Adrenal gland (tissue), 5 donors: ENCODE data around the gene SRGAP1.

ENCODE experiments used
- POLR2A ChIP-seq, 2 donors: fragments of 450-650 bp; IDR thresholded peaks; one replicate each; pipeline ENCODE4 v1.6.1; 2017; ENCODE audit warnings: antibody characterized with exemption in 2 of 2, mild to moderate bottlenecking in 2 of 2, moderate library complexity in 1 of 2
- TF ChIP-seq, protein P1 (sequence below), 6 experiments: fragments of 450-650 bp in 4 of 6; fragments of 200-600 bp in 2 of 6; sonication (generic) in 1 of 6; IDR thresholded peaks; 1 replicate in 5 of 6; 2 replicates in 1 of 6; pipeline versions ENCODE4 v1.5.1 to v1.8.0; 2016 to 2021; ENCODE audit warnings: antibody characterized with exemption in 6 of 6, mild to moderate bottlenecking in 2 of 6, moderate library complexity in 1 of 6
- donor health status: DM: no; HTN: no; CAD: no.

DNA sequence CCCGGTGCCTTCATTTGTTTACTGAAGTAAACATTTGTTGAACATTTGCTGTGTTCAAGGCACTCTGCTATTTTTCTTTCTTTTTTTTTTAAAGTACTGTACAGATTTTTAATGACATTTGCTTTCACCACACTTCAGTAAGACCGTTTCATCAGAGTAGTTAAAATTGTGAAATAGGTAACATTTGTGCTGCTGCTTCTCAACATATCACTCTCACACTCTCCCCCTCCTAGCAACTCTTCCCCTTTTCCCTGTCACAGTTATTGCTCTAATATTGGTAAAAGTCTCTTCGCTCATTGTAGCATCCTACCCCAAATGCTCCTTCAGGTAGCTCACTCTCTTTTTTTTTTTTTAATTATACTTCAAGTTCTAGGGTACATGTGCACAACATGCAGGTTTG lies 49.6 kb downstream of the SRGAP1 start:
- TF ChIP-seq, protein P1, sequence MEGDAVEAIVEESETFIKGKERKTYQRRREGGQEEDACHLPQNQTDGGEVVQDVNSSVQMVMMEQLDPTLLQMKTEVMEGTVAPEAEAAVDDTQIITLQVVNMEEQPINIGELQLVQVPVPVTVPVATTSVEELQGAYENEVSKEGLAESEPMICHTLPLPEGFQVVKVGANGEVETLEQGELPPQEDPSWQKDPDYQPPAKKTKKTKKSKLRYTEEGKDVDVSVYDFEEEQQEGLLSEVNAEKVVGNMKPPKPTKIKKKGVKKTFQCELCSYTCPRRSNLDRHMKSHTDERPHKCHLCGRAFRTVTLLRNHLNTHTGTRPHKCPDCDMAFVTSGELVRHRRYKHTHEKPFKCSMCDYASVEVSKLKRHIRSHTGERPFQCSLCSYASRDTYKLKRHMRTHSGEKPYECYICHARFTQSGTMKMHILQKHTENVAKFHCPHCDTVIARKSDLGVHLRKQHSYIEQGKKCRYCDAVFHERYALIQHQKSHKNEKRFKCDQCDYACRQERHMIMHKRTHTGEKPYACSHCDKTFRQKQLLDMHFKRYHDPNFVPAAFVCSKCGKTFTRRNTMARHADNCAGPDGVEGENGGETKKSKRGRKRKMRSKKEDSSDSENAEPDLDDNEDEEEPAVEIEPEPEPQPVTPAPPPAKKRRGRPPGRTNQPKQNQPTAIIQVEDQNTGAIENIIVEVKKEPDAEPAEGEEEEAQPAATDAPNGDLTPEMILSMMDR (IDR thresholded peaks at IDR 0.05) = no peak
- TF ChIP-seq POLR2A (IDR thresholded peaks at IDR 0.05) = no peak
